ENCODE measurements around the gene P2RX5. TPM values are rescaled to one million over a fixed set of nuclear protein-coding genes. Genes with fewer than 3 reads are reported as not detected.
A peak's percentile ranks its signal among the peaks of the same experiment; 100 is the strongest.
"Not testable (repeated sequence)": the region's sequence is repeated elsewhere in the genome, so short reads cannot be mapped to it uniquely, and the experiment has no call there.

The P2RX5 gene
- total and polyA plus RNA-seq, 2 donors (not counting 1 experiment from before 2014, with no cell fraction given), result 0.79 to 0.99 TPM

DNA sequence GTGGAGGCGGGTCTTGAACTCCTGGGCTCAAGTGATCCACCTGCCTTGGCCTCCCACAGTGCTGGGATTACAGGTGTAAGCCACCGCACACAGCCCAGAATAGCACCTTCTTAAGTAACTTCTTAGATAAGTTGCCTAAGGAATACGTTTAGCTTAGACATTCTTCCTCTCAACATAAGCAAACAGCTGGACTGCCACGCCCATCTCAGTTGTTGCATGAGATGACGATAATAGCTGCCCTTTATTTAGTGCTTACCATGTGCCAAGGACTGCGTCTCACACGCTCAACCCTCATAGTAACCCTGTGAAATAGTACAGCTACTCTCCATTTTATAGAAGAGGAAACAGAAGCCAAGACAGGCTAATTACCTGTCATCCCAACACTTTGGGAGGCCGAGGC, 39.6 kb upstream of the P2RX5 start:
- H3K27ac ChIP-seq (ENCODE audit: insufficient read depth, low read length), result no peak overlapping the region
- H3K9ac ChIP-seq (ENCODE audit: insufficient read depth, low read length), result no peak overlapping the region
- peaks cover 9% of the 10 kb centered on the region for H3K4me1 ChIP-seq (ENCODE audit: control insufficient read depth, extremely low read depth, insufficient read depth, low read length)
- H3K9me3 ChIP-seq (ENCODE audit: control insufficient read depth, insufficient read depth, low read depth, low read length), result no peaks in the 10 kb centered on the region
- no peak overlapping the region for H3K4me2 ChIP-seq (ENCODE audit: extremely low read depth, insufficient read depth, low read length)
- H3K36me3 ChIP-seq (ENCODE audit: control insufficient read depth, insufficient read depth, low read length), result no peaks in the 10 kb centered on the region
- H2AFZ ChIP-seq (ENCODE audit: low read length), result no peak overlapping the region
- H4K20me1 ChIP-seq (ENCODE audit: control insufficient read depth, extremely low read depth, insufficient read depth, low read length), result no peaks in the 10 kb centered on the region
- H3K4me3 ChIP-seq (replicated peaks in 1 of 4; ENCODE audit: control extremely low read depth in 1 of 4, insufficient read depth in 1 of 4, low read depth in 3 of 4, low read length in 4 of 4), result no peak overlapping the region
- TF ChIP-seq CTCF (conservative IDR thresholded peaks at IDR 0.05 in 1 of 2, IDR thresholded peaks at IDR 0.05 in 1 of 2; ENCODE audit: low read depth in 1 of 2, low read length in 2 of 2) (no peak), EZH2 (IDR thresholded peaks at IDR 0.05; ENCODE audit: low read length, missing control alignments) (no peak)
- DNase-seq (ENCODE audit: low read depth in 2 of 2), result peak in 1 of 2 donors; percentile 63
- H3K79me2 ChIP-seq (ENCODE audit: control insufficient read depth, insufficient read depth, low read length), result no peaks in the 10 kb centered on the region
- peaks cover 4% of the 10 kb centered on the region for H3K27me3 ChIP-seq (ENCODE audit: control insufficient read depth, insufficient read depth, low read length)

DNA sequence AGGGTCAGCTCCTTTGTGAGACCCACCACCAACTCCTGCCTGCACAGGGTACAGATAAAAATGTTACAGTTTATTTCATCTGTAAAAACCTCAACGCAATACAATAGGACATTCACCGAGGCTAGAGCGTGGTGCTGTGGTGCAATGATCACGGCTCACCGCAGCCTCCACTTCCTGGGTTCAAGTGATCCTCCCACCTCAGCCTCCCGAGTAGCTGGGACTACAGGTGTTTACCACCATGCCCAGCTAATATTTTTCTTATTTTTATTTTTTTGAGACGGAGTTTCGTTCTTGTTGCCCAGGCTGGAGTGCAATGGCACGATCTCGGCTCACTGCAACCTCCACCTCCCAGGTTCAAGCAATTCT, 38.9 kb upstream of the P2RX5 start:
- not testable (repeated sequence) for H3K9ac ChIP-seq (ENCODE audit: insufficient read depth, low read length); H3K36me3 ChIP-seq (ENCODE audit: control insufficient read depth, insufficient read depth, low read length); H3K4me2 ChIP-seq (ENCODE audit: extremely low read depth, insufficient read depth, low read length)

DNA sequence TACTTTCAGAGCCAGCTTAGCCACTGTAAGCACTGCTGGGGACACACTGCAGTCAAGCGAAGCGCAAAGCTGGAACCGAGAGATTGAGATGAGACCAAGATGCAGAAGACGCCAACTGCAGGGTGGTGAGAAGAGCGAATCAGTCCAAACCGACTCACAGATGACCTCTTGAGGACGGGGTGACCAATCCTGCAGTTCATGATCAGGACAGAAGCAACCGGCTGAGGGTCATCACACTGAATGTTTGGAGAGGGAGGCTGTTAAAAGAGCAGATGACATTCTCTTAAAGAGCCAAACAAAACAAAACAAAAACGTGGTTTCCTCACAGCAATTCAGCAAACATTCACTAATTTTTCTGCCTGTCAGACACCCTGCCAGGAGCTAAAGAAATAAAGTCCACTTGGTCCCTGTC, 36.3 kb upstream of the P2RX5 start:
- no peak for TF ChIP-seq EZH2 (IDR thresholded peaks at IDR 0.05; ENCODE audit: low read length, missing control alignments)
- no peak for TF ChIP-seq CTCF (conservative IDR thresholded peaks at IDR 0.05 in 1 of 2, IDR thresholded peaks at IDR 0.05 in 1 of 2; ENCODE audit: low read depth in 1 of 2, low read length in 2 of 2)
- H2AFZ ChIP-seq (ENCODE audit: low read length), result no peak overlapping the region

More for the DNA sequence above, 38.9 kb upstream of the P2RX5 start:
- H3K4me3 ChIP-seq (replicated peaks in 1 of 4; ENCODE audit: control extremely low read depth in 1 of 4, insufficient read depth in 1 of 4, low read depth in 3 of 4, low read length in 4 of 4); H2AFZ ChIP-seq (ENCODE audit: low read length); H3K27me3 ChIP-seq (ENCODE audit: control insufficient read depth, insufficient read depth, low read length); H3K79me2 ChIP-seq (ENCODE audit: control insufficient read depth, insufficient read depth, low read length); H3K9me3 ChIP-seq (ENCODE audit: control insufficient read depth, insufficient read depth, low read depth, low read length); H4K20me1 ChIP-seq (ENCODE audit: control insufficient read depth, extremely low read depth, insufficient read depth, low read length); H3K27ac ChIP-seq (ENCODE audit: insufficient read depth, low read length); H3K4me1 ChIP-seq (ENCODE audit: control insufficient read depth, extremely low read depth, insufficient read depth, low read length); DNase-seq (ENCODE audit: low read depth in 2 of 2): not testable (repeated sequence)

More for the DNA sequence above, 36.3 kb upstream of the P2RX5 start:
- Histone ChIP-seq H3K4me1 (ENCODE audit: control insufficient read depth, extremely low read depth, insufficient read depth, low read length) (peaks cover 7% of the 10 kb centered on the region), H3K36me3 (ENCODE audit: control insufficient read depth, insufficient read depth, low read length) (no peaks in the 10 kb centered on the region), H3K79me2 (ENCODE audit: control insufficient read depth, insufficient read depth, low read length) (no peaks in the 10 kb centered on the region), H3K27ac (ENCODE audit: insufficient read depth, low read length) (no peak overlapping the region), H3K4me2 (ENCODE audit: extremely low read depth, insufficient read depth, low read length) (no peak overlapping the region), H3K9me3 (ENCODE audit: control insufficient read depth, insufficient read depth, low read depth, low read length) (no peaks in the 10 kb centered on the region), H3K9ac (ENCODE audit: insufficient read depth, low read length) (no peak overlapping the region), H3K4me3 (replicated peaks in 1 of 4; ENCODE audit: control extremely low read depth in 1 of 4, insufficient read depth in 1 of 4, low read depth in 3 of 4, low read length in 4 of 4) (no peak overlapping the region), H4K20me1 (ENCODE audit: control insufficient read depth, extremely low read depth, insufficient read depth, low read length) (no peaks in the 10 kb centered on the region), H3K27me3 (ENCODE audit: control insufficient read depth, insufficient read depth, low read length) (no peaks in the 10 kb centered on the region)
- peak in 1 of 2 donors; percentile 59 for DNase-seq (ENCODE audit: low read depth in 2 of 2)
